T-helper 2 cell treated with Interferon-gamma antibody and Interleukin-4, amounts not matched to agents 100 ng/mL and 5 ng/mL, for 36 hours (primary cell): ENCODE results near the gene HHLA2. TPM values are rescaled to one million over a fixed set of nuclear protein-coding genes. Genes with fewer than 3 reads are reported as not detected.

ENCODE experiments used
- intact Hi-C: fragments of 100-400 bp; cut with micrococcal nuclease; formaldehyde crosslinking; loops from one replicate; pipeline ENCODE4 v1.15.1; 2023
- total RNA-seq: library from RNA; stranded (reverse); gene quantifications from 2 replicates; pipeline ENCODE4 v1.2.3, GENCODE V29; 2022

HHLA2 gene
- total RNA-seq, 1 donor from 2014 or later, result 2.5 TPM

DNA sequence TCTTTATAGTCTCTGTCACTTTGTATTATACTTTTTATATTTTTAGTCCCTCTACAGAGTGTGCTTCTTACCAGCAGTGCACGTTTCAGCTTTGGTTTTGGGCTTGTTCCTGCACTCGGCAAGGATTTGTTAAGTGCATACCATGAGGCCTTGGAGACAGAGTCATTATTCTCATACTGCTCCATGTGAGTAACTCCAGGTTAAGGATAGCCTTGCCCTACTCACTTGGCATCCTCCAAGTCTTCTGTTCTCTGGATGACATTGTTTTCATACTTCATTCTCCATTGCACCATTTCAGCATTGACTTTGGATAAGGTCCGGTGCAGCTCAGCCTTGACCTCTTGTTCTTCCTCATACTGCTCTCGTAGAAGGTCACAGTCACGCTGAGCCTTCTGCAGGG is 117.7 kb downstream of the HHLA2 start:
- intact Hi-C loops, result no loop called here

GRCh38 chr3:108415661-108416060 is 119.3 kb downstream of the HHLA2 start:
- intact Hi-C loops, result no loop called here

DNA sequence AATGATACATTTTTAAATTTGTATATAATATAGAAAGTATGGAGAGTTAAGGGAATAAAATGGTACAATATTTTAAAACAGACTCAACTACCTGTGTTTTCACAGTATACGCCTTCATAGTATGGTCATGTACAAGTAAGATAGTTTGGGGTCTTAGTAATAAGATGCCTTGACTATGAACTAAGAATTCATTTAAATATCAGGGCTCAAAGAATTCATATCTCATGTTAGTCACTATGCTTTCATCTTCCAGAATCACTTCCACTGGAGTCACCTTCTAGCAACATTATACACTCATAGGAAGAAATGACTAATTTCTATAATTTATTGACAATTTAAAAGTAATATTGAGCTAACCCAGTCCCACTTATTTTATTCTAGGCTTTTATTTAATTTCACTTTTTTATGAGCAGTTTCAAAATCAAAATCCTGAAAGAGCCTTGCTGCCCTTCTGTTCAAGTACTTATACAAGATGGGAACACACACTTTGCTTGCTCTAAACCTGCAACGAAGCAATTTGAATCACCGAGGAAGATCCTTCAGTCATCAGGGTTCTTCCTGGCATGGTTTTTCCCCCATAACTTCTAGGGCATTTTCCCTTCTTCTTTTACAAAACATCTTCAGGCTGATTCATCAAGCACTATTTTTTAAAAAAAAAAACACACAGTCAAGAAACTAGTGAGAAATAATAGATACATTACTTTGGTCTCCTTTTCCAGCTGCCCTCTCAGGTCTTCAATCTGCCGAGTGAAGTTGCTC is 119.9 kb downstream of the HHLA2 start:
- intact Hi-C loops, result no loop called here

DNA sequence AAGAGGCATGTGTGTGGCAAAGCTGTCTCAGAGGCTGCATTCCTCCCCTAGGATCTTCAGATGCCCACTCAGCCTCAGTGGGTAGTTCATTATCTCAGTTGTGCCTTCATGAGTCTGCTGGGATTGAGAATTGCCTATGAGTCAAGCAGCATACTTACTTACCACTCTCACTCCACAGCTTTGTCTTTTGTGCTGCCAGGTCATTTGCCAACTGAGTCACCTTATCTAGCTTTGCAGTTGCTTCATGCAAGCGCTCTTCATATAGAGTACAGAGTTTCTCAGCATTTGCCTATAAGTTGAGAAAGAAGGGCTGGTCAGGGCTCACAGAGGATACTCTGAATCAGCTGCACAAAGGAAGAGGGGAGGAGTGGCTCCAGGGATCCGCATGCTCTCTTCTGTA is 124.6 kb downstream of the HHLA2 start:
- intact Hi-C loops, result no loop called here

Other genes with a start within 250 kb of the HHLA2 start
- gene CD47, start 205.5 kb upstream of the HHLA2 start, total RNA-seq, result 140 and 141 TPM in 2 replicates
- gene IFT57, start 74.1 kb upstream of the HHLA2 start, total RNA-seq, result 16.7 and 22.0 TPM in 2 replicates
- 0.18 and 0.20 TPM in 2 replicates for gene MYH15, start 214.0 kb downstream of the HHLA2 start, total RNA-seq